Effector memory CD4-positive, alpha-beta T cell (primary cell): Measurements from ENCODE around the gene SLC29A2.
A peak's percentile ranks its signal among the peaks of the same experiment; 100 is the strongest.
"Not testable (repeated sequence)": the region's sequence is repeated elsewhere in the genome, so short reads cannot be mapped to it uniquely, and the experiment has no call there.

ENCODE experiments used
- DNase-seq, 3 donors: peaks; one replicate each; pipeline ENCODE4 v3.0.0-alpha.2; 2020
- H3K27ac ChIP-seq: 2 replicates; pipeline ENCODE4 v1.7.0; 2013; ENCODE audit warnings: mild to moderate bottlenecking, low read length, moderate library complexity; ENCODE audit not compliant: insufficient read depth, poor library complexity, severe bottlenecking
- H3K27me3 ChIP-seq: replicated peaks from 2 replicates; pipeline ENCODE4 v1.7.0; 2013; ENCODE audit warnings: mild to moderate bottlenecking, low read length; ENCODE audit not compliant: insufficient read depth, control insufficient read depth, poor library complexity, severe bottlenecking
- H3K36me3 ChIP-seq: 2 replicates; pipeline ENCODE4 v1.7.0; 2013; ENCODE audit warnings: mild to moderate bottlenecking, low read length, moderate library complexity; ENCODE audit not compliant: control insufficient read depth, insufficient read depth
- H3K4me1 ChIP-seq: 2 replicates; pipeline ENCODE4 v1.7.0; 2013; ENCODE audit warnings: low read length, mild to moderate bottlenecking; ENCODE audit not compliant: control insufficient read depth, insufficient read depth, poor library complexity, severe bottlenecking
- H3K4me3 ChIP-seq: 2 replicates; pipeline ENCODE4 v1.7.0; 2013; ENCODE audit warnings: low read length, low read depth, mild to moderate bottlenecking; ENCODE audit not compliant: insufficient read depth, poor library complexity, severe bottlenecking
- H3K9me3 ChIP-seq: 2 replicates; pipeline ENCODE4 v1.7.0; 2013; ENCODE audit warnings: mild to moderate bottlenecking, low read length, moderate library complexity; ENCODE audit not compliant: control insufficient read depth

SLC29A2 gene

GRCh38 chr11:66325263-66325671 lies 46.3 kb downstream of the SLC29A2 start:
- Histone ChIP-seq H3K9me3 (no peaks in the 10 kb centered on the region), H3K27ac (no peak overlapping the region), H3K4me1 (peaks cover 27% of the 10 kb centered on the region), H3K36me3 (no peaks in the 10 kb centered on the region), H3K27me3 (no peaks in the 10 kb centered on the region), H3K4me3 (no peak overlapping the region)
- no peak for DNase-seq

- DNase-seq: no peak
- Histone ChIP-seq H3K27me3 (no peaks in the 10 kb centered on the region), H3K27ac (no peak overlapping the region), H3K4me1 (peaks cover 27% of the 10 kb centered on the region), H3K4me3 (no peak overlapping the region), H3K9me3 (no peaks in the 10 kb centered on the region), H3K36me3 (no peaks in the 10 kb centered on the region)
Observed at GRCh38 chr11:66324664-66325063, 46.9 kb downstream of the SLC29A2 start.

- Histone ChIP-seq H3K9me3 (no peaks in the 10 kb centered on the region), H3K27ac (no peak overlapping the region), H3K4me1 (peaks cover 30% of the 10 kb centered on the region), H3K36me3 (no peaks in the 10 kb centered on the region), H3K27me3 (no peaks in the 10 kb centered on the region), H3K4me3 (no peak overlapping the region)
- no peak for DNase-seq
Observed at GRCh38 chr11:66323684-66324083, 47.9 kb downstream of the SLC29A2 start.

- peaks cover 30% of the 10 kb centered on the region for H3K4me1 ChIP-seq
- no peaks in the 10 kb centered on the region for H3K36me3 ChIP-seq
- H3K9me3 ChIP-seq: no peaks in the 10 kb centered on the region
- no peak overlapping the region for H3K27ac ChIP-seq
- H3K27me3 ChIP-seq: no peaks in the 10 kb centered on the region
- DNase-seq: no peak
- H3K4me3 ChIP-seq: no peak overlapping the region
Observed at GRCh38 chr11:66322732-66323427, 48.7 kb downstream of the SLC29A2 start.

GRCh38 chr11:66321606-66322005 lies 50.0 kb downstream of the SLC29A2 start:
- H3K9me3 ChIP-seq: no peaks in the 10 kb centered on the region
- no peak for DNase-seq
- no peaks in the 10 kb centered on the region for H3K36me3 ChIP-seq
- no peaks in the 10 kb centered on the region for H3K27me3 ChIP-seq
- no peak overlapping the region for H3K4me3 ChIP-seq
- H3K4me1 ChIP-seq: peaks cover 27% of the 10 kb centered on the region
- no peak overlapping the region for H3K27ac ChIP-seq

- peaks cover 20% of the 10 kb centered on the region for H3K4me1 ChIP-seq
- not testable (repeated sequence) for H3K9me3 ChIP-seq, H3K27me3 ChIP-seq, H3K27ac ChIP-seq, H3K4me3 ChIP-seq, H3K36me3 ChIP-seq, DNase-seq
Observed at GRCh38 chr11:66320748-66321147, 50.8 kb downstream of the SLC29A2 start.

GRCh38 chr11:66320289-66320688 lies 51.3 kb downstream of the SLC29A2 start:
- not testable (repeated sequence) for H3K4me3 ChIP-seq, H3K36me3 ChIP-seq, H3K9me3 ChIP-seq, H3K27me3 ChIP-seq, DNase-seq, H3K27ac ChIP-seq
- peaks cover 20% of the 10 kb centered on the region for H3K4me1 ChIP-seq

GRCh38 chr11:66318600-66318970 lies 53.0 kb downstream of the SLC29A2 start:
- Histone ChIP-seq H3K9me3 (no peaks in the 10 kb centered on the region), H3K27me3 (no peaks in the 10 kb centered on the region), H3K27ac (peak overlapping the region; percentile 67), H3K36me3 (no peaks in the 10 kb centered on the region), H3K4me1 (peaks cover 20% of the 10 kb centered on the region), H3K4me3 (no peak overlapping the region)
- DNase-seq: no peak

- peak in 1 of 3 donors; percentile 10 for DNase-seq
- Histone ChIP-seq H3K36me3 (no peaks in the 10 kb centered on the region), H3K27ac (peak overlapping the region; percentile 67), H3K4me1 (peaks cover 25% of the 10 kb centered on the region), H3K4me3 (no peak overlapping the region), H3K27me3 (no peaks in the 10 kb centered on the region), H3K9me3 (no peaks in the 10 kb centered on the region)
Observed at GRCh38 chr11:66317723-66318599, 53.6 kb downstream of the SLC29A2 start.

GRCh38 chr11:66317322-66317722 lies 54.2 kb downstream of the SLC29A2 start:
- no peaks in the 10 kb centered on the region for H3K9me3 ChIP-seq
- H3K36me3 ChIP-seq: no peaks in the 10 kb centered on the region
- H3K27ac ChIP-seq: peak overlapping the region; percentile 67
- no peak overlapping the region for H3K4me3 ChIP-seq
- H3K4me1 ChIP-seq: peaks cover 27% of the 10 kb centered on the region
- H3K27me3 ChIP-seq: no peaks in the 10 kb centered on the region
- no peak for DNase-seq
